ENCODE data around the gene FAM20A.

The FAM20A gene

DNA sequence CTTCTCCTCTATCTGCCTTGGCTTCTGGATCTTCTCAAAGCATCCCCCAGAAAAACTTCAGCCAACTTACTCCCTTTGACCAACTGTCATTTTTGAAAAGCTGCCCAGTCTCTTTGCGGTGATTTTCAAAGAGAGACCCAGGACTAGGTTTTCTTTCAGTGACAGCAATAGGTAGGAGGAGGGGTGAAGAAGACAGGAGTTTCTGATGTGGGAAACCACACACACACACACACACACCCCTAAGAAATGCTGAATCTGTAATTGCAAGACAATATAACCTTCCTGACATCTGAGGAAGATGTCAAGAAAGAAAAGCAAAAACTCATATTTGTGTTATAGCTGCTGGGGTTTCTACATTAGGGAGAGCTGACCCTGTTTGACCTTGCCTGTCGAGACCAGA, 5.2 kb downstream of the FAM20A start:
- Histone ChIP-seq H3K9me3 (replicated peaks in 1 of 11) (peaks cover 16 to 22% (median 17%) of the 10 kb centered on the region in 11 experiments), H3K27ac (no peak overlapping the region), H4K20me1 (no peaks in the 10 kb centered on the region), H3K27me3 (peaks cover 17 to 25% (median 24%) of the 10 kb centered on the region in 11 experiments), H3K4me1 (peaks cover 0 to 23% (median 5%) of the 10 kb centered on the region in 10 experiments; a peak in 10 of 20 replicates), H3K4me2 (peak overlapping the region in 4 of 11 experiments; percentile 47 to 68 (median 51); a peak in 8 of 22 replicates), H3K36me3 (no peaks in the 10 kb centered on the region), H3K9ac (no peak overlapping the region), H3K4me3 (no peak overlapping the region)
- TF ChIP-seq Cebpa-rat (IDR thresholded peaks at IDR 0.05) = no peak

DNA sequence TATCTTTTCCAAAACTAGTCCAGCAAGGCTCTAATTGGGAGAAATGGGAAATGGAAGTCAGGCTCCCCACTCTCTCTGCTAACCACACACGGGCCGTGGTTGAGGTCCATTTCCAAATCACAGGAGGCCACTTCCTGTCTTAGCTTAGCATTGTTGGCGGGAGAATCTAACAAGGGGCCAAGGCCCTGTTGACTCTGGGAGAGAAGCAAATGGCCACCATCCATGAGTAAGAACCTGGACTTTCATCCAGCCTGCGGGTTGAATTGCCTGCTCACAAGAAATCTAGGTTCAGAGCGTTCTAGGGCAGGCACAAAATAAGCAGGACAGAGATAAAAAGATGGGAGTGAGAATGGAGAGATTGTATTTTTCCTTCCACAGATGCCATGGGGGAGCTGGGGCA, 5.7 kb downstream of the FAM20A start:
- H3K36me3 ChIP-seq = no peaks in the 10 kb centered on the region
- peak overlapping the region in 6 of 11 experiments; percentile 11 to 68 (median 48); a peak in 12 of 22 replicates for H3K4me2 ChIP-seq
- H3K9ac ChIP-seq = no peak overlapping the region
- TF ChIP-seq Cebpa-rat (IDR thresholded peaks at IDR 0.05) = no peak
- H3K9me3 ChIP-seq (replicated peaks in 1 of 11) = peaks cover 11 to 17% (median 12%) of the 10 kb centered on the region in 11 experiments
- H3K27ac ChIP-seq = 0 out of 22 replicates have a peak overlapping the region, but pooled peaks of 1 of the 11 experiments have one; percentile 18
- H3K4me1 ChIP-seq = peaks cover 0 to 21% (median 5%) of the 10 kb centered on the region in 10 experiments; a peak in 10 of 20 replicates
- H3K4me3 ChIP-seq = no peak overlapping the region
- no peaks in the 10 kb centered on the region for H4K20me1 ChIP-seq
- H3K27me3 ChIP-seq = peaks cover 12 to 20% (median 19%) of the 10 kb centered on the region in 11 experiments

DNA sequence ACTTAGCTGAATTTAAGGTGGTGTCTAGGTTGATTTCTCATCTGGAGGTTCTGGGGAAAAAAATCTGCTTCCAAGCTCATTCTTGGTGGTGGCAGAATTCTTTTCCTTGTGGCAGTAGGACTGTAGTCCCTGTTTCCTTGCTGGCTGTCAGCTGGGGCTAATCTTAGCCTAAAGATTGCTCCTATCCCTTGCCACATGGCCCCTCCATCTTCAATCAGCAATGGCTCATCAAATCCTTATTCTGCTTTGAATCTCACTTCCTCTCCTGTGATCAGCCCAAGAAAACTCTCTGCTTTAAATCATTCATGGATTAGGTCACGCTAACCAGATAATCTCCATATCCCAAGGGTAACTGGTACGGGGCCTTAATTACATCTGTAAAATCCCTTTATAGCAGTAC, 6.6 kb downstream of the FAM20A start:
- Histone ChIP-seq H3K4me2 (peak overlapping the region in 3 of 11 experiments; percentile 47 to 68 (median 52); a peak in 4 of 22 replicates), H3K27ac (no peak overlapping the region), H3K4me1 (peaks cover 0 to 21% (median 5%) of the 10 kb centered on the region in 10 experiments; a peak in 10 of 20 replicates), H3K27me3 (peaks cover 3 to 10% (median 9%) of the 10 kb centered on the region in 11 experiments), H3K9me3 (replicated peaks in 1 of 11) (peaks cover 1 to 8% (median 2%) of the 10 kb centered on the region in 11 experiments; a peak in 20 of 22 replicates), H3K4me3 (no peak overlapping the region), H3K36me3 (no peaks in the 10 kb centered on the region), H3K9ac (no peak overlapping the region), H4K20me1 (no peaks in the 10 kb centered on the region)
- TF ChIP-seq Cebpa-rat (IDR thresholded peaks at IDR 0.05) = no peak

DNA sequence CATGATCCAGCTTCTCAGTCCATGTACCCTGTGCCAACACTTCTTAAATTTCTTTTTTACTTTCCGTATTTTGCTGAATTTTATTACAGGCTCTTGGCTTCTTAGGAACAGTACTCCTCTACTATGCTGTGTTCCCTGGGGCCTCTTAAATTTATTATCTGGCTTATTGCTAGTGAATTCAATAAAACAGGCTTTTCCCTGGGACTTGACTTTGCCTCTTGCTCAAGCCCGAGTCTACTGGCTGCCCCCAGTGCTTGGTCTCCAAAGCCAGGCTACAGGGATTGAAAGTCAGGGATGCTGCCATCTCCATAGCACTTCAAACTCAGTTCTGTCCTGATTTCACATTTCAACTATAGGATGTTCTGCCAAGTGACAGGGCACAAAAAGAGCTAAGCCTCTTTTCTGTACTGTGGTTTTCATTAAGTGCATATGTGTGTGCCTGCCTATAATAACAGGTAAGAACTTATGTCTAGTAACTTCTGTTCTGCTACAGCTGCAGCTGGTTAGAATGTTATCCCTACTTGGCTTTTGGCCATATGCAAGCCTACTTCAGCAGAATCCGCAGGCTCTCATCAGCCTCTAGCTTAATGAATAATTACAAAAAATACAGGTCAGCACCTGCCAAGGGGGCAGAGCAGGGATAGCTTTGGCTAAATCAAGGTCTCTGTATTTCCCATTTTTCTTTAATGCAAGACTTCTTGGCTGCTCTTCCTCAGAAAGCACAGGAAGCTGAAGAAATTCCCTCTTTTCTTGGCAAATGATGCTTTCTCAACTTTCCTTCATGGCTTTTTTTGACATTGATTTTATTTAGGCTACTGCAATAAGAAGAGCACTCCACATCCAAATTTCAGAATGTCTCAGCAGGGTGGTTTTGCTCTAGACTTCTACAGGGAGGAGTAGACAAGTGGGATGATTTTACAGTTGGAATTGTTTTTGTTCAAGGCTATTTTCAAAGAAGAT, 8.2 kb downstream of the FAM20A start:
- no peak for TF ChIP-seq Cebpa-rat (IDR thresholded peaks at IDR 0.05)
- H3K4me3 ChIP-seq = no peak overlapping the region
- no peaks in the 10 kb centered on the region for H3K36me3 ChIP-seq
- no peak overlapping the region for H3K27ac ChIP-seq
- peaks cover 0 to 21% (median 5%) of the 10 kb centered on the region in 10 experiments; a peak in 10 of 20 replicates for H3K4me1 ChIP-seq
- peaks cover 0 to 13% (median 6%) of the 10 kb centered on the region in 11 experiments; a peak in 13 of 22 replicates for H3K9me3 ChIP-seq (replicated peaks in 1 of 11)
- no peak overlapping the region for H3K9ac ChIP-seq
- no peak overlapping the region for H3K4me2 ChIP-seq
- no peaks in the 10 kb centered on the region for H3K27me3 ChIP-seq
- H4K20me1 ChIP-seq = no peaks in the 10 kb centered on the region

DNA sequence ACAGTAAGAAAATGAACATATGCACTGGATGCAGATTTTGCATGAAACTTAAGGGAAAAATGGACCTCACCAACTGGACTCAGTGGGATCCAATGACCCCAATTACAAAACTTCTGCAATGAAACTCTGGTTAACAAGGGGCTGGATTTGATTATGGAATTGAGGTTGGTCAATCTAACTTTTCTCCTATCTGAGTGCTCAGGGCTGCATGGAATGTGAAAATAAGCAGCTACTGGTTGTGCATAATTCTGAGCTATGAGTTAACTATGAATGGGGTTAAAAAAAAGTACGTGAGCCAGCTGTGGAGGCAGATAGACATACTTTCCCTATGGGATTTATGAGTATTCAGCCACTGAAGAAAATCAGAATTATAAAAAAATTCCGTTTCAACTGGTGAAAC, 9.2 kb downstream of the FAM20A start:
- Histone ChIP-seq H3K27ac (no peak overlapping the region), H3K4me3 (no peak overlapping the region), H3K36me3 (no peaks in the 10 kb centered on the region), H4K20me1 (no peaks in the 10 kb centered on the region), H3K27me3 (no peaks in the 10 kb centered on the region), H3K9me3 (replicated peaks in 1 of 11) (peaks cover 0 to 13% (median 7%) of the 10 kb centered on the region in 11 experiments; a peak in 13 of 22 replicates), H3K9ac (no peak overlapping the region), H3K4me2 (no peak overlapping the region), H3K4me1 (peaks cover 0 to 21% (median 5%) of the 10 kb centered on the region in 10 experiments; a peak in 10 of 20 replicates)
- no peak for TF ChIP-seq Cebpa-rat (IDR thresholded peaks at IDR 0.05)

DNA sequence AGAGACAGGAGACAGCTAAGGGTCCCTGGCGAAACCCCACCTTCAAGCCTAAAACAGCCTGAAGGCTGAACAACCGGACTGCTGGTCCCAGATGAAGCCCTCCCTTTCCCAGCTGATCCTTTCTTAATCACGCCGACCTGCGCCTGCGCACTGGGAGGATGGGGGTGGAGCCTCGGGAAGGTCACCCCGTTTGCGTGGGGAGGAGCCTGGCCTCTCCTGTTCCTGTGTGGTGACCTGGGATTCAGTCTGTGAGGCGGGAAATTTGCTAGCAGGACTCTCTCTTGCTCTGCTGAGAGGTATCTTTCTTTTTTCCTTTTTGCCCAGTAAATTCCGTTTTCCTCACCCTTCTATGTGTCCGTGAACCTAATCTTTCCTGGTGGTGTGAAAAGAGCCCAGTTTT, 9.6 kb downstream of the FAM20A start:
- H3K27ac ChIP-seq = no peak overlapping the region
- no peaks in the 10 kb centered on the region for H4K20me1 ChIP-seq
- no peak for TF ChIP-seq Cebpa-rat (IDR thresholded peaks at IDR 0.05)

DNA sequence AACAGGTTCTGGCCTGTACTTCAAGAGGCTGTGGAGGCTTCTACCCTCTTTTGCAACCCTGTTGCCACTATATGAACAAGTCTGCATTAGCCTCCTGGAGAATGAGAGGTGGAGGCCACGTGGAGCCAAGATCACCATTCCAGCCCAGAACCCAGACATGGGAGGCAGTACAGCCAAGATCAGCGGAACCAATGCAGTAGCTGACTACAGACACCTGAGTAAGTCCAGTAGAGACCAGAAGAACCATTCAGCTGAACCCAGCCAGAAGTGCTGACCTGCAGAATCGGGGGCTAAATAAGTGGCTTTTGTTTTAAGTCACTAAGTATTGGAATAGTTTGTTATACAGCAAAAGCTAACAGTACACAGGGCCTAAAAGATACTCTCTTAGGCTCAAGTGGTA, 12.1 kb downstream of the FAM20A start:
- Histone ChIP-seq H3K4me3 (no peak overlapping the region), H3K9ac (no peak overlapping the region), H3K27me3 (no peaks in the 10 kb centered on the region), H3K4me1 (no peaks in the 10 kb centered on the region), H3K4me2 (no peak overlapping the region), H3K36me3 (no peaks in the 10 kb centered on the region), H3K27ac (no peak overlapping the region), H3K9me3 (replicated peaks in 1 of 11) (peaks cover 0 to 13% (median 7%) of the 10 kb centered on the region in 11 experiments; a peak in 12 of 22 replicates), H4K20me1 (no peaks in the 10 kb centered on the region)
- TF ChIP-seq Cebpa-rat (IDR thresholded peaks at IDR 0.05) = no peak

More for the DNA sequence above, 9.6 kb downstream of the FAM20A start:
- H3K4me3 ChIP-seq = no peak overlapping the region
- H3K27me3 ChIP-seq = no peaks in the 10 kb centered on the region
- peaks cover 0 to 13% (median 7%) of the 10 kb centered on the region in 11 experiments; a peak in 13 of 22 replicates for H3K9me3 ChIP-seq (replicated peaks in 1 of 11)
- H3K9ac ChIP-seq = no peak overlapping the region
- H3K4me1 ChIP-seq = peaks cover 0 to 21% (median 5%) of the 10 kb centered on the region in 10 experiments; a peak in 10 of 20 replicates
- H3K4me2 ChIP-seq = no peak overlapping the region
- no peaks in the 10 kb centered on the region for H3K36me3 ChIP-seq

DNA sequence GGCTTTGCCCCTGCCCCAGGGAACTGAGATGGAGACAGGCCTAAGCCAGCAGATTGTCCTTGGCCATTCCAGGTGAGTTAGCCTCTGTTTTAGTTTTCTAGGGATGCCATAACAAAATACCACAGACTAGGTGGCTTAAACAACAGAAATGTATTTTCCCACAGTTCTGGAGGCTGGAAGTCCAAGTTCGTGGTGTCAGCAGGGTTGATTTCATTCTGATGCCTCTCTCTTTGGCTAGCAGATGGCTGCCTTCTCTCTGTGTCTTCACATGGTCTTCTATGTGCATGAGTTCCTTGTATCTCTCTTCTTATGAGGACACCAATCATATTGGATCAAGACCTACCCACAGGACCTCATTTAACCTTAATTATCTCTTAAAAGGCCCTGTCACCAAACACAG, 12.8 kb downstream of the FAM20A start:
- Histone ChIP-seq H3K4me1 (no peaks in the 10 kb centered on the region), H3K9me3 (replicated peaks in 1 of 11) (peaks cover 0 to 13% (median 7%) of the 10 kb centered on the region in 11 experiments; a peak in 12 of 22 replicates), H3K4me2 (no peak overlapping the region), H3K27me3 (no peaks in the 10 kb centered on the region), H4K20me1 (no peaks in the 10 kb centered on the region), H3K36me3 (no peaks in the 10 kb centered on the region), H3K9ac (no peak overlapping the region), H3K4me3 (no peak overlapping the region), H3K27ac (no peak overlapping the region)
- TF ChIP-seq Cebpa-rat (IDR thresholded peaks at IDR 0.05) = no peak

DNA sequence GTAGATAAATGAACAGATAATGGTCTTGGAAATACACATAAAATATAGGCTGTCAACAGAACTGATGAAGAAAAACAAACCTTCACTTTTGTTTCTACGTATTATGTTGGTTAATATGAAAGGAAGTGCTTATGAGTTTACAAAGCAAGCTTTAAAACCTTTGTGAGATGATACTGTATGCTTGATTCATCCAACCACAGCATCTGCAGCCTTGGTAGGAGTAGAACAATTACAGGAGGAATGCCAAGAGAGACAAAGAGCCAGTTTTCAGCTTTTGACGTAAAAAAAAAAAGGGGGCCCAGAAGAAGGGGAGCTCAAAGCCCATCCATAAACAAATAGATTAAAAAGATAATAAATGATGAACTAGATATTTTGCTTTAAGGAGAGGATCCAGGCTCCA, 13.3 kb downstream of the FAM20A start:
- Histone ChIP-seq H3K9ac (no peak overlapping the region), H3K4me1 (no peaks in the 10 kb centered on the region), H3K27me3 (no peaks in the 10 kb centered on the region), H3K27ac (no peak overlapping the region), H3K9me3 (replicated peaks in 1 of 11) (peaks cover 0 to 13% (median 7%) of the 10 kb centered on the region in 11 experiments; a peak in 12 of 22 replicates), H4K20me1 (no peaks in the 10 kb centered on the region), H3K4me3 (no peak overlapping the region), H3K36me3 (no peaks in the 10 kb centered on the region), H3K4me2 (no peak overlapping the region)
- no peak for TF ChIP-seq Cebpa-rat (IDR thresholded peaks at IDR 0.05)

Data from BLaER1 treated with 17β-estradiol and CSF1 and Interleukin-3, amounts not matched to agents 10 nM and 100 nM (cell line).